NCI-H2196 (cell line): Measurements from ENCODE around the gene SHC1.

Source experiments
- DNase-seq: peaks from one replicate; lab custom pipeline; 2025; ENCODE audit not compliant: unreplicated experiment; lab: John Stamatoyannopoulos, UW

Gene SHC1

GRCh38 chr1:155008015-155008941, 37.7 kb upstream of the SHC1 start:
- no peak for DNase-seq

- DNase-seq, result no peak
These were observed 36.8 kb upstream of the SHC1 start for GRCh38 chr1:155007251-155007828.

GRCh38 chr1:155006601-155007101, 36.1 kb upstream of the SHC1 start:
- no peak for DNase-seq

GRCh38 chr1:155005076-155006011, 34.8 kb upstream of the SHC1 start:
- peak; percentile 35 for DNase-seq

- no peak for DNase-seq
These were observed 34.0 kb upstream of the SHC1 start for GRCh38 chr1:155004352-155005075.

GRCh38 chr1:155003766-155004351, 33.3 kb upstream of the SHC1 start:
- peak; percentile 67 for DNase-seq

- peak; percentile 58 for DNase-seq
These were observed 32.7 kb upstream of the SHC1 start for GRCh38 chr1:155003227-155003765.

GRCh38 chr1:155002464-155003226, 32.1 kb upstream of the SHC1 start, which contains the start of gene ZBTB7B:
Gene ZBTB7B, plus strand, starts transcription at chr1:155002802. Its CDS starts 11,859 bp downstream, at chr1:155014661.
- DNase-seq, result no peak

- DNase-seq, result peak; percentile 99
These were observed 31.3 kb upstream of the SHC1 start for GRCh38 chr1:155001675-155002463.

GRCh38 chr1:155001425-155001674, 30.8 kb upstream of the SHC1 start:
- no peak for DNase-seq

GRCh38 chr1:155000726-155001424, 30.3 kb upstream of the SHC1 start:
- DNase-seq, result peak; percentile 97

GRCh38 chr1:155000411-155000725, 29.8 kb upstream of the SHC1 start:
- DNase-seq, result no peak

GRCh38 chr1:154999571-155000410, 29.2 kb upstream of the SHC1 start:
- DNase-seq, result no peak

GRCh38 chr1:154998818-154999570, 28.4 kb upstream of the SHC1 start:
- no peak for DNase-seq

GRCh38 chr1:154998201-154998780, 27.7 kb upstream of the SHC1 start:
- no peak for DNase-seq
